A673 (cell line): ENCODE results near the gene MRRF.

Experiments
- EZH2 ChIP-seq: fragments of 200-600 bp; sonication (generic); IDR thresholded peaks from 2 replicates; pipeline ENCODE4 v1.6.1; 2017; ENCODE audit warnings: borderline replicate concordance, low read depth, mild to moderate bottlenecking, mixed read lengths, antibody characterized with exemption, low read length; ENCODE audit not compliant: poor library complexity, severe bottlenecking
- TF ChIP-seq, protein P1 (sequence below): fragments of 300-800, 200-600 bp; sonication (generic); conservative IDR thresholded peaks from 2 replicates; pipeline ENCODE4 v1.5.1; 2017; ENCODE audit warnings: low read depth, mild to moderate bottlenecking, antibody characterized with exemption, low read length, moderate library complexity, mixed read lengths

DNA sequence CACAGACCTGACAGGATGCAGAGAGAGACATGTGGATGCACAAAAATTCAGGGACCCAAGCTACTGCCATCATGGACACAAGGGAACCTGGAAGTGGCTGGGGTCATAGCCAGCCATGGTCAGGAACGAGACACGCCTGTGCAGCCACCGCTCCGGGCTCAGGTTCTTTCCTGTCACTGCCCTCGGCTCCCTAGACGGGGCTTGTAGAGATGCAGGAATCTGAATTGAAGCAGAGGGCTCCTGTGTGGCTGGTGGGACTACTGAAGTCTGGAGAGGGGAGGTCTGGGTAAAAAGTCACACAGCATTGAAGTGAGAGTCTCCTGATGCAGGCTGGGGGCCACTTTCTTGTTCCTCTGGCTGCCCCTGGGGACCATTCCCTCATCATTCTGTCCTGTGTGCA lies 73.9 kb downstream of the MRRF start:
- TF ChIP-seq, protein P1, sequence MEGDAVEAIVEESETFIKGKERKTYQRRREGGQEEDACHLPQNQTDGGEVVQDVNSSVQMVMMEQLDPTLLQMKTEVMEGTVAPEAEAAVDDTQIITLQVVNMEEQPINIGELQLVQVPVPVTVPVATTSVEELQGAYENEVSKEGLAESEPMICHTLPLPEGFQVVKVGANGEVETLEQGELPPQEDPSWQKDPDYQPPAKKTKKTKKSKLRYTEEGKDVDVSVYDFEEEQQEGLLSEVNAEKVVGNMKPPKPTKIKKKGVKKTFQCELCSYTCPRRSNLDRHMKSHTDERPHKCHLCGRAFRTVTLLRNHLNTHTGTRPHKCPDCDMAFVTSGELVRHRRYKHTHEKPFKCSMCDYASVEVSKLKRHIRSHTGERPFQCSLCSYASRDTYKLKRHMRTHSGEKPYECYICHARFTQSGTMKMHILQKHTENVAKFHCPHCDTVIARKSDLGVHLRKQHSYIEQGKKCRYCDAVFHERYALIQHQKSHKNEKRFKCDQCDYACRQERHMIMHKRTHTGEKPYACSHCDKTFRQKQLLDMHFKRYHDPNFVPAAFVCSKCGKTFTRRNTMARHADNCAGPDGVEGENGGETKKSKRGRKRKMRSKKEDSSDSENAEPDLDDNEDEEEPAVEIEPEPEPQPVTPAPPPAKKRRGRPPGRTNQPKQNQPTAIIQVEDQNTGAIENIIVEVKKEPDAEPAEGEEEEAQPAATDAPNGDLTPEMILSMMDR = no peak
- no peak for TF ChIP-seq EZH2
